Left ventricle myocardium superior (tissue), 1 donor: Measurements from ENCODE around the gene SLC4A11. TPM values are rescaled to one million over a fixed set of nuclear protein-coding genes. Genes with fewer than 3 reads are reported as not detected.

ENCODE experiments used
- ATAC-seq: fragments of 200-7000 bp; cut with Tn5 transposase; one replicate; pipeline ENCODE4 v1.9.1; 2020; ENCODE audit warnings: mild to moderate bottlenecking, moderate library complexity
- DNase-seq: peaks from one replicate; pipeline ENCODE4 v3.0.0-alpha.2; 2020
- intact Hi-C: fragments of 100-400 bp; cut with micrococcal nuclease; formaldehyde crosslinking; loops from one replicate; pipeline ENCODE4 v1.11.0; 2022
- total RNA-seq: library from RNA; stranded (reverse); fragmentation: NEBNext Ultra II Directional; extraction: Animal tissue kit (Norgen Biotek cat#: 25700); gene quantifications from one replicate; pipeline ENCODE4 v1.2.1, GENCODE V29; 2021
- donor health status: DM: no; HTN: yes; CAD: no; lungs with severe emphysema.

SLC4A11 gene
- total RNA-seq, 1 donor from 2014 or later, result 0.82 TPM

- ATAC-seq (no peak), DNase-seq (no peak)
- intact Hi-C loops, result no loop called here
Measured at GRCh38 chr20:3210346-3210745, 28.6 kb downstream of the SLC4A11 start.

- intact Hi-C loops, result no loop called here
- DNase-seq (no peak), ATAC-seq (peak; percentile 37)
Measured at GRCh38 chr20:3209946-3210317, 29.1 kb downstream of the SLC4A11 start.

GRCh38 chr20:3209257-3209945, 29.6 kb downstream of the SLC4A11 start, which contains the start of gene ITPA:
Gene ITPA (plus strand): TSS chr20:3209498. CDS start chr20:3209552, 54 bp downstream.
- intact Hi-C loops, result no loop called here
- ATAC-seq (peak; percentile 58), DNase-seq (peak; percentile 62)

GRCh38 chr20:3208786-3209256, 30.2 kb downstream of the SLC4A11 start:
- ATAC-seq (no peak), DNase-seq (no peak)
- intact Hi-C loops, result no loop called here

GRCh38 chr20:3204124-3204794, 34.7 kb downstream of the SLC4A11 start, which contains the start of gene DDRGK1:
Gene DDRGK1 (minus strand): TSS chr20:3204682. CDS start chr20:3204627, 55 bp downstream.
- DNase-seq, result peak; percentile 93
- peak; percentile 97 for ATAC-seq
- intact Hi-C loops, result no loop called here

GRCh38 chr20:3203315-3204123, 35.5 kb downstream of the SLC4A11 start:
- intact Hi-C loops, result no loop called here
- ATAC-seq (peak; percentile 9), DNase-seq (no peak)

GRCh38 chr20:3202965-3203314, 36.0 kb downstream of the SLC4A11 start:
- intact Hi-C loops, result no loop called here
- DNase-seq (no peak), ATAC-seq (no peak)

GRCh38 chr20:3199976-3200755, 38.8 kb downstream of the SLC4A11 start:
- DNase-seq (no peak), ATAC-seq (no peak)
- intact Hi-C loops, result no loop called here

- intact Hi-C loops, result no loop called here
- ATAC-seq, result no peak
- DNase-seq, result no peak
Measured at GRCh38 chr20:3199206-3199605, 39.8 kb downstream of the SLC4A11 start.

- ATAC-seq (no peak), DNase-seq (no peak)
- intact Hi-C loops, result no loop called here
Measured at GRCh38 chr20:3195590-3196237, 43.3 kb downstream of the SLC4A11 start.

- no peak for DNase-seq
- ATAC-seq, result no peak
- intact Hi-C loops, result no loop called here
Measured at GRCh38 chr20:3194617-3195280, 44.2 kb downstream of the SLC4A11 start.

- no peak for ATAC-seq
- DNase-seq, result no peak
- intact Hi-C loops, result no loop called here
Measured at GRCh38 chr20:3193806-3194616, 45.0 kb downstream of the SLC4A11 start.

- intact Hi-C loops, result no loop called here
- ATAC-seq (no peak), DNase-seq (no peak)
Measured at GRCh38 chr20:3192226-3193015, 46.6 kb downstream of the SLC4A11 start.

GRCh38 chr20:3190681-3191111, 48.3 kb downstream of the SLC4A11 start:
- ATAC-seq (no peak), DNase-seq (no peak)
- intact Hi-C loops, result no loop called here

GRCh38 chr20:3189561-3190131, 49.3 kb downstream of the SLC4A11 start:
- no peak for DNase-seq
- intact Hi-C loops, result no loop called here
- ATAC-seq, result no peak

- peak; percentile 51 for ATAC-seq
- intact Hi-C loops, result no loop called here
- no peak for DNase-seq
Measured at GRCh38 chr20:3188823-3189413, 50.1 kb downstream of the SLC4A11 start.
